Tibial artery (tissue), 4 donors: ENCODE measurements around the gene KIF1A.

ENCODE experiments used
- DNase-seq, 2 donors: peaks; one replicate each; pipeline ENCODE4 v3.0.0-alpha.2; 2019
- H3K27ac ChIP-seq, 2 donors: fragments of 200-600 bp; sonication (generic) in 1 of 2; 1 replicate in 1 of 2; 2 replicates in 1 of 2; pipeline ENCODE4 v1.5.1; 2018 to 2019; ENCODE audit warnings: mild to moderate bottlenecking in 1 of 2
- H3K27me3 ChIP-seq, 2 donors: fragments of 200-600 bp; sonication (generic) in 1 of 2; one replicate each; pipeline versions ENCODE4 v1.5.1 to v1.6.0; 2016 to 2019
- H3K36me3 ChIP-seq, 3 donors: fragments of 200-600 bp; sonication (generic) in 2 of 3; one replicate each; pipeline ENCODE4 v1.5.1; 2016 to 2019; ENCODE audit warnings: mild to moderate bottlenecking in 2 of 3
- H3K4me1 ChIP-seq, 4 donors: fragments of 200-600 bp; sonication (generic) in 2 of 4; 1 replicate in 3 of 4; 2 replicates in 1 of 4; pipeline ENCODE4 v1.5.1; 2016 to 2019
- H3K4me3 ChIP-seq, 2 donors: fragments of 200-600 bp; sonication (generic) in 1 of 2; 1 replicate in 1 of 2; 2 replicates in 1 of 2; pipeline ENCODE4 v1.5.1; 2018 to 2019; ENCODE audit warnings: mild to moderate bottlenecking in 2 of 2
- H3K9me3 ChIP-seq, 3 donors: fragments of 200-600 bp; sonication (generic) in 1 of 3; one replicate each; pipeline ENCODE4 v1.5.1; 2016 to 2019
- CTCF ChIP-seq, 2 experiments: fragments of 200-600 bp in 1 of 2; fragments of 450-650 bp in 1 of 2; IDR thresholded peaks; one replicate each; pipeline ENCODE4 v1.5.1; 2017 to 2019; ENCODE audit warnings: antibody characterized with exemption in 2 of 2, mild to moderate bottlenecking in 1 of 2, moderate library complexity in 1 of 2
- intact Hi-C: fragments of 100-400 bp; cut with DNase I; formaldehyde crosslinking; loops from one replicate; pipeline ENCODE4 v1.15.0; 2023; ENCODE audit warnings: low total_unique reads

The KIF1A gene

GRCh38 chr2:240778426-240778825 is 41.6 kb downstream of the KIF1A start:
- no peaks in the 10 kb centered on the region for H3K36me3 ChIP-seq

GRCh38 chr2:240777456-240778212 is 42.4 kb downstream of the KIF1A start:
- Histone ChIP-seq H3K27ac (no peak overlapping the region), H3K36me3 (no peaks in the 10 kb centered on the region), H3K4me1 (no peaks in the 10 kb centered on the region), H3K4me3 (no peak overlapping the region), H3K27me3 (peaks cover 0 to 33% of the 10 kb centered on the region in 2 donors), H3K9me3 (no peaks in the 10 kb centered on the region)
- no peak for DNase-seq
- intact Hi-C loops: no loop called here
- TF ChIP-seq CTCF (IDR thresholded peaks at IDR 0.05): no peak

More at GRCh38 chr2:240778426-240778825, 41.6 kb downstream of the KIF1A start:
- Histone ChIP-seq H3K27ac (no peak overlapping the region), H3K9me3 (no peaks in the 10 kb centered on the region), H3K27me3 (peaks cover 0 to 41% of the 10 kb centered on the region in 2 donors), H3K4me1 (no peaks in the 10 kb centered on the region), H3K4me3 (no peak overlapping the region)
- no peak for TF ChIP-seq CTCF (IDR thresholded peaks at IDR 0.05)
- intact Hi-C loops: no loop called here
- DNase-seq: no peak

GRCh38 chr2:240775905-240776304 is 44.1 kb downstream of the KIF1A start:
- intact Hi-C loops: no loop called here
- Histone ChIP-seq H3K27ac (no peak overlapping the region), H3K36me3 (no peaks in the 10 kb centered on the region), H3K4me3 (no peak overlapping the region), H3K4me1 (no peaks in the 10 kb centered on the region), H3K27me3 (peaks cover 0 to 21% of the 10 kb centered on the region in 2 donors), H3K9me3 (no peaks in the 10 kb centered on the region)
- no peak for DNase-seq
- no peak for TF ChIP-seq CTCF (IDR thresholded peaks at IDR 0.05)

GRCh38 chr2:240774856-240775255 is 45.2 kb downstream of the KIF1A start:
- Histone ChIP-seq H3K36me3 (no peaks in the 10 kb centered on the region), H3K9me3 (no peaks in the 10 kb centered on the region), H3K27ac (no peak overlapping the region), H3K4me3 (no peak overlapping the region), H3K27me3 (peaks cover 0 to 15% of the 10 kb centered on the region in 2 donors), H3K4me1 (no peaks in the 10 kb centered on the region)
- intact Hi-C loops: no loop called here
- no peak for TF ChIP-seq CTCF (IDR thresholded peaks at IDR 0.05)
- no peak for DNase-seq

GRCh38 chr2:240769096-240769495 is 50.9 kb downstream of the KIF1A start:
- Histone ChIP-seq H3K27ac (no peak overlapping the region), H3K9me3 (no peaks in the 10 kb centered on the region), H3K4me1 (no peaks in the 10 kb centered on the region), H3K36me3 (no peaks in the 10 kb centered on the region), H3K4me3 (no peak overlapping the region), H3K27me3 (peaks cover 0 to 10% of the 10 kb centered on the region in 2 donors)
- no peak for DNase-seq
- intact Hi-C loops: no loop called here
- TF ChIP-seq CTCF (IDR thresholded peaks at IDR 0.05): no peak
